Hepatic stellate cell (primary cell): Measurements from ENCODE around the gene NFATC1.
A peak's percentile ranks its signal among the peaks of the same experiment; 100 is the strongest.

Experiments
- DNase-seq: peaks from one replicate; pipeline ENCODE4 v3.0.0; 2011; ENCODE audit warnings: low spot score

Gene NFATC1

GRCh38 chr18:79395761-79396404 lies at the start of gene NFATC1:
NFATC1 (plus strand) TSS chr18:79395930; CDS start chr18:79396225, 295 bp downstream.
- DNase-seq = peak; percentile 69

- DNase-seq = no peak
Observed at GRCh38 chr18:79345981-79346380, 49.7 kb upstream of the NFATC1 start.

- peak; percentile 23 for DNase-seq
Observed at GRCh38 chr18:79348066-79348465, 47.7 kb upstream of the NFATC1 start.

GRCh38 chr18:79352432-79352831 lies 43.3 kb upstream of the NFATC1 start:
- no peak for DNase-seq

- peak; percentile 24 for DNase-seq
Observed at GRCh38 chr18:79353267-79353666, 42.5 kb upstream of the NFATC1 start.

- DNase-seq = no peak
Observed at GRCh38 chr18:79354350-79354749, 41.4 kb upstream of the NFATC1 start.

- no peak for DNase-seq
Observed at GRCh38 chr18:79355433-79356335, 40.0 kb upstream of the NFATC1 start.

GRCh38 chr18:79356435-79356834 lies 39.3 kb upstream of the NFATC1 start:
- DNase-seq = no peak

GRCh38 chr18:79360933-79361332 lies 34.8 kb upstream of the NFATC1 start:
- no peak for DNase-seq

- no peak for DNase-seq
Observed at GRCh38 chr18:79361766-79362522, 33.8 kb upstream of the NFATC1 start.

GRCh38 chr18:79365701-79366100 lies 30.0 kb upstream of the NFATC1 start:
- DNase-seq = no peak

GRCh38 chr18:79366177-79367094 lies 29.3 kb upstream of the NFATC1 start:
- DNase-seq = no peak

GRCh38 chr18:79367480-79367879 lies 28.2 kb upstream of the NFATC1 start:
- no peak for DNase-seq

GRCh38 chr18:79367989-79368388 lies 27.7 kb upstream of the NFATC1 start:
- DNase-seq = no peak

- no peak for DNase-seq
Observed at GRCh38 chr18:79368681-79369080, 27.0 kb upstream of the NFATC1 start.

- no peak for DNase-seq
Observed at GRCh38 chr18:79371561-79372121, 24.1 kb upstream of the NFATC1 start.

- DNase-seq = no peak
Observed at GRCh38 chr18:79372461-79372860, 23.3 kb upstream of the NFATC1 start.

- no peak for DNase-seq
Observed at GRCh38 chr18:79372991-79373390, 22.7 kb upstream of the NFATC1 start.

GRCh38 chr18:79373736-79374135 lies 22.0 kb upstream of the NFATC1 start:
- no peak for DNase-seq

- no peak for DNase-seq
Observed at GRCh38 chr18:79374408-79375171, 21.1 kb upstream of the NFATC1 start.
